HL-60/S4 treated with phorbol 12-myristate 13-acetate at 8.2 ng/mL for 4 days and 3 days (cell line): ENCODE data around the gene PRKAR1B.
"Not testable (repeated sequence)": the region's sequence is repeated elsewhere in the genome, so short reads cannot be mapped to it uniquely, and the experiment has no call there.

ENCODE experiments used
- in situ Hi-C: fragments of 300-500 bp; cut with MboI; formaldehyde crosslinking; loops from 2 replicates; pipeline ENCODE4 v1.15.0; 2022; ENCODE audit warnings: low sequenced_read_pairs

The PRKAR1B gene

GRCh38 chr7:563629-564170 lies 163.4 kb downstream of the PRKAR1B start:
- in situ Hi-C loops = no loop called here

- in situ Hi-C loops = no loop called here
Measured at GRCh38 chr7:562789-563628, 164.1 kb downstream of the PRKAR1B start.

- in situ Hi-C loops = no loop called here
Measured at GRCh38 chr7:562374-562675, 164.8 kb downstream of the PRKAR1B start.

- in situ Hi-C loops = no loop called here
Measured at GRCh38 chr7:561631-562373, 165.3 kb downstream of the PRKAR1B start.

GRCh38 chr7:560966-561630 lies 166.0 kb downstream of the PRKAR1B start:
- in situ Hi-C loops = no loop called here

- in situ Hi-C loops = no loop called here
Measured at GRCh38 chr7:559396-559705, 167.7 kb downstream of the PRKAR1B start.

GRCh38 chr7:557558-557881 lies 169.6 kb downstream of the PRKAR1B start:
- in situ Hi-C loops = no loop called here

GRCh38 chr7:556837-557557 lies 170.1 kb downstream of the PRKAR1B start:
- in situ Hi-C loops = no loop called here

GRCh38 chr7:556291-556826 lies 170.7 kb downstream of the PRKAR1B start:
- in situ Hi-C loops = no loop called here

GRCh38 chr7:555551-556160 lies 171.4 kb downstream of the PRKAR1B start:
- in situ Hi-C loops = no loop called here

GRCh38 chr7:553636-554111 lies 173.4 kb downstream of the PRKAR1B start:
- in situ Hi-C loops = no loop called here

- in situ Hi-C loops = no loop called here
Measured at GRCh38 chr7:552868-553635, 174.0 kb downstream of the PRKAR1B start.

- in situ Hi-C loops = not testable (repeated sequence)
Measured at GRCh38 chr7:552151-552867, 174.8 kb downstream of the PRKAR1B start.

GRCh38 chr7:551615-551970 lies 175.5 kb downstream of the PRKAR1B start:
- in situ Hi-C loops = not testable (repeated sequence)

GRCh38 chr7:550881-551614 lies 176.0 kb downstream of the PRKAR1B start:
- in situ Hi-C loops = no loop called here

- in situ Hi-C loops = no loop called here
Measured at GRCh38 chr7:549891-550625, 177.0 kb downstream of the PRKAR1B start.

- in situ Hi-C loops = no loop called here
Measured at GRCh38 chr7:549066-549890, 177.8 kb downstream of the PRKAR1B start.
